NCI-H2227 treated with DMSO at 0.1 percent for 48 hours (cell line): ENCODE results near the gene ZFYVE19.

Experiments used
- DNase-seq: peaks from one replicate; lab custom pipeline; 2025; lab: John Stamatoyannopoulos, UW

The ZFYVE19 gene

DNA sequence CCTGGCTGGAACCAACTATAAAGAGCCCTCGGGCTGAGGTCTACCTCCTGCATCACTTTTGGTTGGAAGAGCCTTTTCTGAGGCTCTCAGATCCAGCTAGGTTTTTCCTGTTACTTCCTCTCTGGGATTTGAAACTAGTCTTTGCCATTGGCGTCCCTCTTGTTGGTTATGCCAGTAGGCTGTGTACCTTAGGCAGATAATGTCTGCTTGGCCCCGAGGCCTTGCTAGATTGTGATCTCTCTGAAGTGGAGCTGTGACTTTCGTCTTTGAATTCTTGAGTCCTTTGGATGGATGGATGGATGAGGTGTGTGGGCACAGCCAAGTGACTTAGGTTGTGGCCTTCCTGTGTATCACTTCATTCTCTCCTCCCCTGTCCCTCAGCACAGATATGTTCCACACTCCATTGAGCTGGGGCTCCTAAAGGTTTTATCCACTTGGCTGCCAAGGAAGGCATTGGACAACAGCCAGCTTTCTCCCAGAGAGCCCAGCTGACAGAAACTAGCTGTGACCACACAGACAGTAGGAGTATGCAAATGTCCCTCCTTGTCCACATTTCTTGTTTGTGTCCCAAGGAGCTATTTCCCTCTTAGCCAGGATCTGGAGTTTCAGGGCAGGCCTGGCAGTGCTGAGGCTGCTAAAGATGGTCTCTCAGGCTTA lies 8.3 kb downstream of the ZFYVE19 start:
- DNase-seq, result no peak

DNA sequence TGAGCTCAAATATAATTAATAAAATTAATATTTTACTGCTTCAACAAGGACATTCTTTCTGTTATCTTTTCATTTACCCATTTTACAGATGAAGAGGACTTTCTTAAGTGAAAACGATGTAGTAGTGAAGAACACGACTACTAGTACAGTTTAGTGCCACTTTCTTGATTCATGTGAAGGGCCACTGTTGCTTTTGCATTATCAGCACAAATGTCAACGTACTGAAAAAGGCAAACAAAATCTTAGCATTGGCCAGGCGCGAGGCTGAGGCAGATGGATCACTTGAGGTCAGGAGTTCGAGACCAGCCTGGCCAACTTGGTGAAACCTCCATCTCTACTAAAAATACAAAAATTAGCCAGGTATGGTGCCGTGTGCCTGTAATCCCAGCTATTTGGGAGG lies 12.2 kb downstream of the ZFYVE19 start:
- no peak for DNase-seq

DNA sequence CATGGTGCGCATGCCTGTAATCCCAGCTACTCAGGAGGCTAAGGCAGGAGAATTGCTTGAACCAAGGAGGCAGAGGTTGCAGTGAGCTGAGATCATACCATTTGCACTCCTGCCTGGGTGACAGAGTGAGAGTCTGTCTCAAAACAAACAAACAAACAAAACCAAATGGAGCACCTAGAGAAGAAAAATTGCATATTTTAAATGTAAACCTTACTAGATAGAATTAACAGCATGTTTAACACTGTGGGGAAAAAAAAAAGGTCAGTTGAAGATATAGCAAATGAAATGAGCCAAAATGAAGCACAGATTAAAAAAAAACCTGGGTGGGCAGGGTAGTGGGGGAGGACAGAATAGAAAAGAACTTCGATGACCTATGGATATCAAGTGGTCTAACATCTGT lies 14.3 kb downstream of the ZFYVE19 start:
- no peak for DNase-seq

DNA sequence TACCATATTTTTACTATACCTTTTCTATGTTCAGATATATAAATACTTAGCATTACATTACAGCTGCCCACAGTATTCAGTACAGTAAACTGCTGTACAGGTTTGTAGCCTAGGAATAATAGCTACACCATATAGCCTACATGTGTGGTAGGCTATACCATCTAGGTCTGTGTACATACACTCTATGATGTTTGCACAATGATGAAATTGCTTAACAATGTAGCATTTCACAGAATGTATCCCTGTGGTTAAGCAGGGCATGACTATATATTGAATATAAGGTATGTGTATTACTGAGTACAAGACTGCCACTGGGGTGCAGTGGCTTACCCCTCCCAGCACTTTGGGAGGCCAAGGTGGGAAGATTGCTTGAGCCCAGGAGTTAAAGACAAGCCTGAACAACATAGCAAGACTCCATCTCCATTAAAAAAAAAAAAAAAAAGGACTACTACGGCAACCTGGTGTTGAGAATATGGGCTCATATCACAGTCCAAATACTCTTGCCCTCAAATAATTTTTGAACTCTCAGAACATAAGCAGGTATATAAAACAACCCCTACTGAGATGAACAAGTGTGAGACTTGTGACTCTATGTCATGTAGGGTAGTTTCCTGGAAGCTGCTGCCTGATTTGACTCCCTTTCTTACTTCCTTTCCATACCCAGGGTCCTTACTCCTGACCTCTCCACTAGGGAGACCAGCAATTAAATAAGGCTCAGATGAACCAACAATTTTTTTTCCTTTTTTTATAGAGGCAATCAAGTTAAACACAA lies 16.9 kb downstream of the ZFYVE19 start:
- DNase-seq, result no peak

DNA sequence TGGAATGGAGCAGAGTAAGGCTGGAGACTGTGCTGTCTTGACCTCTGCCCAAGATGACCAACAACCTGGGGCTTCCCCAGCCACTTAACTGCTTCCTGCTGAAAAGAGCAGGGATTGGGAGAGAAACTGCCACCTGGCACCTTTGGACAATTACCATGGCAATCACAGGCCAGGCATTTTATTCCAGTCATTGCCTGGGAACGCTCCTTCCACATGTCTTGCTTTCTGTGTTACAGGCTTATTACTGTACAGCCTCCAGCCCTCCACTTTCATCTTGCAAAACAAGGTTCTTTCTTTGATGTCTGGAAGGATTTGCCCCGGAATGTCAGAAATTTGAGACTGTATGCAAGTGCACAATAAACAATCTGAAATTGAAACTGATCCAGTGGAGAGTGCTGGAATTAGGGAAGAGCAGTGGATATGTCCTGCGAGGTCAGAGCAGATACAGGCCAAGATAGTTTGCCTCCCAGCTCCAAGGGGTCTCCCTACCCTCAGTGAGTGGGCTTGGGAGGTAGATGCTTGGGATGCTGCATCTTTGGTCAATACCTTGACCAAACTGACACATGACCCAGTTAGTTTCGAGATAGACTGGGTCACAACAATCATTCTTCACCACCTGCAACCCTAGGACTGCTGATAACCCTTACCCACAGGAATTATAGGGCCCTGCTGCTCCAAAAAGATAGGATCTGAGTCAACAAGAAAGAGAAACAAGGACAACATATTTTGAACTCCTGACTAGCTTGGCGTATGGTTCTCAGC lies 19.0 kb downstream of the ZFYVE19 start:
- DNase-seq, result no peak

DNA sequence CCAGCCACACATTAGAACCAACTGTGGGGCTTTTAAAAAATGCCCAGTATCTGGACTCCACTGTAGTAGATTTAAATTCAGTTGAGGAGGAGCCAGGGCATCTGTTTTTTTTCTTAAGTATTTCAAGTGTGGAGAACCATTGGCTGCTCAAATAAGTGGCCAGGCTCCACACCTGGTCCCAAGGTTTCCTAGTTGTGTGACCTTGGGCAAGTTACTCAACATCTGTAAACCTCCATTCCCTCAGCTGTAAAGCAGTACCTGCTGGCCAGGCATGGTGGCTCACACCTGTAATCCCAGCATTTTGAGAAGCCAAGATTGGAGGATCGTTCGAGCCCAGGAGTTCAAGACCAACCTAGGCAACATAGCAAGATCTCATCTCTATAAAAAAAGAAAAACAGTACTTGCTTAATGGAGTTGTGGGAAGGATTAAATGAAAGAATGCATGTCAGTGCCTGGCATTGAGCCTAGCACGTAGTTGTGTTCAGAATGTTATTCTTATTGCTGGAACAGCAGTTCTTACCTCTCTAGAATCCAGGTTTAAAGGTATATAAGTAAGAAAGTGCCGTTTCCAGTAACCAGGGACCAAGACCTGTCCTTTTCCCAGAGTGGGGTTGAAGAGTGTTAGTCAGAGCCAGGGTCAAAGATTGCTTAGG lies 19.7 kb downstream of the ZFYVE19 start:
- no peak for DNase-seq

DNA sequence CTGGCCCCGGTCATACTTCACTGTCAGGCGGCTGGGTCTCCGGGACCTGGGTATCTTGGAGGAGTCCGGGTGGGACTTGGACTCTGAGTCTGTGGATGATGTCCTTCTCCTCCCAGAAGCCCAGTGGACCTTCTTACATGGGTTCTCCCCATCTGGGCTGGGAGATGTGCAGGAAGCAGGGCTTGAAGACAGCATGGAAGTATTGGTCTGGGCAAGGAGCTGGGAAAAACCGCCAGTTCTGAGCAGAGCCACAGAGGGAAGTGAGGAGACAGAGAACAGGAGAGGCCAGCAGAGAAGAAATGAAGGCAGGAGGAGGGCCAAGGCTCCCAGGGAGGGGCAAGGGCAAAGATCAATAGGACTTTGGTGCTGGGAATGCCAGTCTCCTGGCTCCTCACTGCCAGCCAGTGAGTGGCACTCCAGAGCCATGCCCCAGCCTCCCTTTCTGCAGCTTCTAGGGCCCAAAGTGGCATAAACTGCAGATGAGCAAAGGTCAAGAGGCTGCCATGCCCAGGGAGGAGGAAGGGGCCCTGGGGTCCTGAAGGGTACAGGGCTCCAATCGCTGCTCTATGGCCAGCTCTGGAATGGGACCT lies 21.7 kb downstream of the ZFYVE19 start, which contains the start of gene PPP1R14D:
Gene PPP1R14D, minus strand, starts transcription at position 262 of the 590 bp plus-strand sequence. Its CDS starts 67 bp downstream, at position 195.
- DNase-seq, result no peak

DNA sequence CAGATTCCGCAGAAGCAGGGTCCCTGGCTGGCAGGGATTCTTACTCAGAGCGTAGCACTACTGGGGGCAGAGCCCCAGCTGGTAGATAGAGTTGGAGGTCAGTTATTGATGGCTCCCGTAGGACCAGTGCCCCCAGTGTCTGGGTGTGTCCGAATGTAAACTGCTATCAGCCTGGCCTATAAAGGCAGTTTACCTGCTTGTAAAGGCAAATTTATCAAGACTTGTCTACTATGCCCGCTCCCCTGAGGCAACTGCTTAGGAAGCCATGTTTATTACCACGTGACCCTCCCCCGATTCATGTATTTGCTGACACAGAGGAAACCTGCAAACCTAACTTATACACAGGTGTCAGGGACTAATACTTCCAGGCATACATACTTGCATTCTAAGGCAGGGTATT lies 22.2 kb downstream of the ZFYVE19 start:
- no peak for DNase-seq

DNA sequence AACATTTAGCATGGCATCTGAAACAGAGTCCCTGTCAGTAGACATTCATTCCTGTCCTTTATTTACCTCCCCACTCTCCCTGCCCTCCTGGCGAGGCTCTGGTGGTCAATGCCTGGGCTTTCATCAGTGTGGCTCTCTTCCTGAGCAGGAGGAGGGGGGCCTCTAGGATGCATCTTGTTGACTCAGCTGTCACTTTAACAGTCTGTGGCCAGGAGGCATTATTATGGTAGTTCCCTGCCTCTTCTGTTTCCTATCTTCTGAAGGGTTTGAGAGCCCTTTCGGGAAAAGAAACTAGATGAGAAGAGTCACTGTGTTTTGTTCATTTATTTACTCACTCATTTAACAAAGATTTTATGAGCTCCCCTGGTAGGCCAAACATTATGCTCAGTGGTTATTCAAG lies 24.0 kb downstream of the ZFYVE19 start:
- DNase-seq, result no peak

DNA sequence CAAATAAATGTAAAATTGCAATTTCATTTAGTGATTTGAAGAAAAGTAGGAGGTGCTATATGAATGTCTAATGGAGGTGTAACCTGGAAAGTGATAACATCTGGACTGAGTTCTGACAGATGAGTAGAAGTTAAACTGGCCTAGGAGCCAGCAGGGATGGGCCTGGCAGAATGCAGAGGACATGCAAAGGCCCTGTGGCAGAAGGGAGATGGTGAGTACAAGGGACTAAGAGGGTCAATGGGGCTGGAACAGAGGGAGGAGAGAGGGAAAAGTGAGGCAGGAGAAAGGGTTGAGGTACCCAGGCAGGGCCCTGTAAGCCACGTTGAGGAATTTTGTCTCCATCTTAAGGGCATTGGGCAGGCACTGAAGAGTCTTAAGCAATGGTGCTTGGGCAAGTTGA lies 25.0 kb downstream of the ZFYVE19 start:
- no peak for DNase-seq

DNA sequence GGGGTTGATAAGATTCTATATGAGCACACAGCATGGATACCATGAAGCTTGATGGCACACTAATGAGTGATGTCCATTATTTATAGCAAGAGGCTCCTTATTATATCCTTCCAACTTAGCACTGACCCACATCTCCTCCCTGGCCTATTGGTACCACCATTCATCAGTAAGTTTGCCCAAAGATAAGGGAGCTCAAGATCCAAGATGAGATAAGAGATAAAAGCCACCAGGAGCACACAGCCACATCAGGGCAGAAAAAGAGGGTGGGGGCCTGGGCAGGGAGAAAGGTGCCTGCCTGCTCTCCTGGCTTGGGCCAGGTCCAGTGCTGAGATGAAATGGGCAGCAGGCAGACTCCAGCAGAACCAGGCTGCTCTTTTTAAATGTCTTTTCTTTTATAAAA lies 26.0 kb downstream of the ZFYVE19 start:
- DNase-seq, result no peak

DNA sequence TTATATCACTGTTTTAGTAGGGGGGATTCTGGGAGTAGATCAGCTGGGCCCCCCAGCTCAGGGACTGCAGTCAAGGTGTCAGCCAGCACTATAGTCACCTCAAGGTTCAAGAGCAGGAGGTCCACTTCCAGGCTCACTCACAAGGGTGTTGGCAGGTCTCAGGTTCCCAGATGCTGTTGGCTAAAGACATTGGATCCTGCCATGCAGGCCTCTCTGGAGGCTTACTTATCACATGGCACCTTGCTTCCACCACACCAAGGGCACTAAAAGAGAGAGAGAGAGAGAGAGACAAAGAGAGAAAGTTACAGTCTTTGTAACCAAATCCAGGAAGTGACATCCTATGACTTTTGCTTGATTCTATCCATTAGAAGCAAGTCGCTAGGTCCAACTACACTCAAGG lies 29.1 kb downstream of the ZFYVE19 start:
- no peak for DNase-seq

DNA sequence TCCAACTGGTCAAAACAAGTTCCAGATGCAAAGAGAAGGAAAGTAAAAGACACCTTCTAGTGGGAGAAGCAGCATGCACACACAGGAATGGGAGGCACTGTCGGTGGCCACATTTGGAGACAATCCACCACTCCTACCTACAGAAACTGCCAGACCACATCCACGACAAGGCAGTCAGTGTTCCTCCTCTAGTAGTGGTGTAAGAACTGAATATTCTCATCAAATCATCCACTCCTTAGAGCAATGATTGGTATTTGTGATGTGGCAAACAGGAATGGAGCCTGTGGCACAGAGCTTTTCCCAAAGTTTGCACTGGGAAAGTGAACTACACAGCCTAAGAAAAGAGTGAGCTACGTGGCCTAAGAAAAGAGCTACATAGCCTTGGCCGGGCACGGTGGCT lies 31.9 kb downstream of the ZFYVE19 start:
- no peak for DNase-seq

DNA sequence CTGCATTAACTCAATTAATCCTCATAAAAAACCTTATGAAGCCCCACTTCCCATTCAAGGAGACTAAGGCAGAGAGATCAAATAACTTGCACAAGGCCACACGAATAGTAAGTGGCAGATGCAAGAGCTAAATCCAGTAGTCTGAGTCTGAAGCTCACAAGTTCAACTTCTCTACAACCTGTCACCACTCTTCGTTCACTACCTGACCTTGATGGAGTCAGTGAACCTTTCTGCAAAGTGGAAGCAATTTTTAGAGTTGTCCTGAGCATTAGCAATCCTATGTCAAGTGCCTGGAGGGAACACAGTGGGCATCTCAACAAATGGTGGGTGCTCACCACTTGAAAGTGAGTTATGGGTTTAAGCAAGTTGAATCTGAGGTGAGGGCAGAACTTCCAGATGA lies 34.9 kb downstream of the ZFYVE19 start:
- no peak for DNase-seq

DNA sequence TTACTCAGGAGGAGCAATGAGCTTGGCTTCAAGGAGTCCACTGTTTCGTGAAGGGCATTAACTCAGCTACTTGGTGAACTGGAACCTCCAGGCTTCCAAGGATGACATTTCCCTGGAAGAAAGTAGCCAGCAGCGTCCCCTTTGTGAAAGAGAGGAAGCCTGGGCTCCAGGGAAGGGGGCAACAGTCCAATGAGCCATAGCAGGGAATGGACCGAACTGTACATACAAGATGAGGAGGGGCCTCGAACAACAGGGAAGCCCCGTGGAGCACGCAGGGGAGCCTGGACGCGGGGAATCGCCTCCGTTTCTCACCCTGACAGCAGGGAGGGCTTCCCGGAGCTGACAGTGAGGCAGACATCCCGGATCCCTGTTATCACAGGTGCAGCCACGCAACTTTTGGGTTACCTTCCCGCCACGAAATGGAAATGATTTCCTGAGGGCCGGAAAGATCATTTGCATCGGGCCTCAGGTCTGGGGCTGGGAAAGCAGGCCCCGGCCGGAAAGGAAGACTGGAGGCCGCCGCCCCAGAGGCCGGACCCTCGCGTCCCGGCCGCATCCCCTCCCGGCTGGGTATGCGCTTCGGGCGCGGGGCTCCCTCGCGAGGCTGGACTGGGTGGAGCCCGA lies 36.5 kb downstream of the ZFYVE19 start:
- DNase-seq, result no peak

DNA sequence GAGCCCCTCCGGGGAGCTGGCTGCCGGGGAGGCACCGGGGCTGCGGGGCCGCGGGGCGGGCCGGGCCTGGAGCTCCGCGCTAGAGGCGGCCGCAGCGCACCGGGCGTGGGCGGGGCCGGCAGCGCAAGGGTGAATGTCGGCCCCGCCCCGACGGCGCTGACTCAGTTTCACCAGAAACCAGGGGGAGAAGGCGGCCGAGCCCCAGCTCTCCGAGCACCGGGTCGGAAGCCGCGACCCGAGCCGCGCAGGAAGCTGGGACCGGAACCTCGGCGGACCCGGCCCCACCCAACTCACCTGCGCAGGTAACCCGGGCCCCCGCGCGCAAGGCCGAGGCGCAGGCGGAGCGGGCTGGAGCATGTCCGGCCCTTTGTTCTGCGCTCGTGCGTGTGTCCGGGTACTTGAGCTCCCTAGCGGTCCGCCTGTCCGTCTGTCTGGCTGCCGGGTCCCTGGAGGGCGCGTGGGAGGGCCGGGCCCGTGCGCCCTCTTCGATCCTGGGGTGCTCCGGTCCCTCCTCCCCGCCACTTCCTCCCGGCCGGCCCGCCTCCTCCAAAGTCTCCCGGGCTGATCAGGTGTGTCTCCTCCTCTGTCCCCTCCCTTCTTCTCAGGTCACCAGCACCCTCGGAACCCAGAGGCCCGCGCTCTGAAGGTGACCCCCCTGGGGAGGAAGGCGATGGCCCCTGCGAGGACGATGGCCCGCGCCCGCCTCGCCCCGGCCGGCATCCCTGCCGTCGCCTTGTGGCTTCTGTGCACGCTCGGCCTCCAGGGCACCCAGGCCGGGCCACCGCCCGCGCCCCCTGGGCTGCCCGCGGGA lies 37.2 kb downstream of the ZFYVE19 start, which contains the start of gene SPINT1:
Gene SPINT1, plus strand, starts transcription at position 164 of the 811 bp plus-strand sequence. Its CDS starts 507 bp downstream, at position 671.
- no peak for DNase-seq

DNA sequence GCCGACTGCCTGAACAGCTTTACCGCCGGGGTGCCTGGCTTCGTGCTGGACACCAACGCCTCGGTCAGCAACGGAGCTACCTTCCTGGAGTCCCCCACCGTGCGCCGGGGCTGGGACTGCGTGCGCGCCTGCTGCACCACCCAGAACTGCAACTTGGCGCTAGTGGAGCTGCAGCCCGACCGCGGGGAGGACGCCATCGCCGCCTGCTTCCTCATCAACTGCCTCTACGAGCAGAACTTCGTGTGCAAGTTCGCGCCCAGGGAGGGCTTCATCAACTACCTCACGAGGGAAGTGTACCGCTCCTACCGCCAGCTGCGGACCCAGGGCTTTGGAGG lies 37.8 kb downstream of the ZFYVE19 start:
- no peak for DNase-seq

DNA sequence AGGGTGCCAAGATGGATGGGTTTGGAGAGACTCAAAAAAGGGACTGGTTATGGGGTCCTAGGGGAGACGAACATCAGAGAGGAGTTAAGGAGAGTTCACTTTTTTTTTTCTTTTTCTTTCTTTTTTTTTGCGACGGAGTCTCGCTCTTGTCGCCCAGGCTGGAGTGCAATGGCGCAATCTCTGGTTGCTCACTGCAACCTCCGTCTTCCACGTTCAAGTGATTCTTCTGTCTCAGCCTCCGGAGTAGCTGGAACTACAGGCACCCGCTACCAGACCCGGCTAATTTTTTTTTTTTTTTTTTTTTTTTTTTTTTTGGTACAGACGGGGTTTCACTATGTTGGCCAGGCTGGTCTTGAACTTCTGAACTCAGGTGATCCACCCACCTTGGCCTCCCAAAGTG lies 38.1 kb downstream of the ZFYVE19 start:
- no peak for DNase-seq

DNA sequence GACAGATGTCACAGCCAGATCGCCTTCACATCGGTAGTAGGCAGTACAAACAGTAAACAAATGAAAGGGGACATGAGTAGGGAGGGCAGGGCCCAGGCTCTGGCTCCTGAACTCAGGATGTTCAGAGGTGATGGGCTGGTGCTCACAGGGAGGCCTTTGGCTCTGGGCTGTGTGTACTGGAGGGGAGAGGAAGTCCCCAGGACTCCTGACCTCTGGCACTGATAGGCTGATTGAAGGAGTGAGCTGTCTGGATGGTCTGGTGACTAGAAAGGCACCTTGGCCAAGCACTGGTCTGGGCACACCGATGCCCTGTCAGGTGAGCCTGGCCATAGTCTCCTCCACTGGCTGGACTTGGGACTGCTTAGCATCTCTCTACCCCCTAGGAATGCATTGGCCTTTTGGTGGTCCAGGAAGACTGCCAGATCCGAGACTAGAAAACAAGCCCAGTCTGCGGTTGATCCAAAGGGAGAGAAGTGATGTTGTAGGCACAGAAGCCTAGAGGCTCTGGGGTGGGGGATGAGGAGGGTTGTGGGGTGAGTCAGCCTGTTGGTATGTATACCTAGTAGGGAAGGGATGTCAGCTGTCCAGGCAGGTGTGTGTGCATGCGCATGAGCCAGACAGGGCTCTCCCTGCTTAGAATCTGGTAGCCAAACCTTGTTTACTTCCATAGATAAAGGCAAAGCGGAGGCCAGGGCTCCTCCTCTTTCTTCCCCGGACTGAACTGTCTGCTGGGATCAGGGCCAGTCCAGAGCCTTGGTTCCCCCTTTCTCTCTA lies 38.8 kb downstream of the ZFYVE19 start:
- no peak for DNase-seq

DNA sequence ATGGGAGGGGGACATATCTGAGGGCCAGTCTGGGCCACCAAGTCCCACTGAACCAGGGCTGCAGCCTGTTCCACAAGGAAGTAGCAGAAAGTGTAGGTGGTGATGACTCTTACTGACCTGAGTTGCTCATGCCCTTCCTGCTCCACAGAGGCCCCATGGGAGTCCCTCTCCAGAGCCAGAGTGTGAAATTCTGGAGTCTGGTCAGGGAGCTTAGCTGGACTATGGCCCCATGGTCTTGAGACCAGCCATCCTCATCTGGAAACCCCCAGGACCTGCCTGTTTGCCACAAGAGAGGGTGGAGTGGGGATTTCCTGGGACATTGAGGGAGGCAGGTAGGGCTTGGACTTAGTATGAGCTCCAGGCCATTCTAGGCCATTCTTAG lies 39.9 kb downstream of the ZFYVE19 start:
- DNase-seq, result no peak
